ENCODE data around the gene ABHD11. TPM values are rescaled to one million over a fixed set of nuclear protein-coding genes. Genes with fewer than 3 reads are reported as not detected.

ABHD11 gene
- total RNA-seq, 1 donor from 2014 or later, result 23.8 TPM

GRCh38 chr7:73742753-73743641 lies 4.4 kb upstream of the ABHD11 start:
- Histone ChIP-seq H3K9me3 (no peaks in the 10 kb centered on the region), H3K36me3 (no peaks in the 10 kb centered on the region), H3K4me1 (peaks cover 21% of the 10 kb centered on the region), H3K4me3 (no peak overlapping the region), H3K27me3 (no peaks in the 10 kb centered on the region), H3K27ac (peak overlapping the region; percentile 49)
- no peak for TF ChIP-seq POLR2AphosphoS5 (IDR thresholded peaks at IDR 0.05; ENCODE audit: insufficient read depth in 1 of 2, low read depth in 1 of 2)
- no peak for TF ChIP-seq CTCF (IDR thresholded peaks at IDR 0.05)
- no peak for TF ChIP-seq POLR2A (IDR thresholded peaks at IDR 0.05)
- intact Hi-C loops (cut with DNase I), result no loop called here
- no peak for DNase-seq (ENCODE audit: extremely low spot score in 2 of 2)

- no peaks in the 10 kb centered on the region for H3K27me3 ChIP-seq
- intact Hi-C loops (cut with DNase I), result no loop called here
- TF ChIP-seq CTCF (IDR thresholded peaks at IDR 0.05) (no peak), POLR2AphosphoS5 (IDR thresholded peaks at IDR 0.05; ENCODE audit: insufficient read depth in 1 of 2, low read depth in 1 of 2) (no peak), POLR2A (IDR thresholded peaks at IDR 0.05) (no peak)
- peak overlapping the region; percentile 49 for H3K27ac ChIP-seq
- no peak for DNase-seq (ENCODE audit: extremely low spot score in 2 of 2)
- no peaks in the 10 kb centered on the region for H3K9me3 ChIP-seq
- H3K4me3 ChIP-seq, result no peak overlapping the region
- H3K4me1 ChIP-seq, result peaks cover 28% of the 10 kb centered on the region
- H3K36me3 ChIP-seq, result no peaks in the 10 kb centered on the region
Measured at GRCh38 chr7:73742338-73742752, 3.7 kb upstream of the ABHD11 start.

- TF ChIP-seq CTCF (IDR thresholded peaks at IDR 0.05), result no peak
- TF ChIP-seq POLR2A (IDR thresholded peaks at IDR 0.05), result no peak
- no peak for TF ChIP-seq POLR2AphosphoS5 (IDR thresholded peaks at IDR 0.05; ENCODE audit: insufficient read depth in 1 of 2, low read depth in 1 of 2)
- intact Hi-C loops (cut with DNase I), result no loop called here
- H3K36me3 ChIP-seq, result peaks cover 0 to 7% of the 10 kb centered on the region in 2 donors
- H3K4me3 ChIP-seq, result no peak overlapping the region
- H3K4me1 ChIP-seq, result peaks cover 29% of the 10 kb centered on the region
- H3K27ac ChIP-seq, result no peak overlapping the region
- H3K27me3 ChIP-seq, result no peaks in the 10 kb centered on the region
- no peak for DNase-seq (ENCODE audit: extremely low spot score in 2 of 2)
- no peaks in the 10 kb centered on the region for H3K9me3 ChIP-seq
Measured at GRCh38 chr7:73741600-73741999, 3.0 kb upstream of the ABHD11 start.

- intact Hi-C loops (cut with DNase I), result no loop called here
- peaks cover 29% of the 10 kb centered on the region for H3K4me1 ChIP-seq
- H3K27ac ChIP-seq, result no peak overlapping the region
- H3K9me3 ChIP-seq, result no peaks in the 10 kb centered on the region
- TF ChIP-seq CTCF (IDR thresholded peaks at IDR 0.05) (no peak), POLR2AphosphoS5 (IDR thresholded peaks at IDR 0.05; ENCODE audit: insufficient read depth in 1 of 2, low read depth in 1 of 2) (no peak), POLR2A (IDR thresholded peaks at IDR 0.05) (no peak)
- no peak overlapping the region for H3K4me3 ChIP-seq
- H3K36me3 ChIP-seq, result peaks cover 0 to 15% of the 10 kb centered on the region in 2 donors
- no peaks in the 10 kb centered on the region for H3K27me3 ChIP-seq
- DNase-seq (ENCODE audit: extremely low spot score in 2 of 2), result no peak
Measured at GRCh38 chr7:73740771-73741170, 2.2 kb upstream of the ABHD11 start.

GRCh38 chr7:73740212-73740611 lies 1.6 kb upstream of the ABHD11 start:
- Histone ChIP-seq H3K36me3 (peaks cover 0 to 16% of the 10 kb centered on the region in 2 donors), H3K9me3 (no peaks in the 10 kb centered on the region), H3K27me3 (no peaks in the 10 kb centered on the region), H3K4me3 (no peak overlapping the region), H3K4me1 (peaks cover 29% of the 10 kb centered on the region), H3K27ac (no peak overlapping the region)
- DNase-seq (ENCODE audit: extremely low spot score in 2 of 2), result no peak
- intact Hi-C loops (cut with DNase I), result no loop called here
- no peak for TF ChIP-seq CTCF (IDR thresholded peaks at IDR 0.05)
- TF ChIP-seq POLR2AphosphoS5 (IDR thresholded peaks at IDR 0.05; ENCODE audit: insufficient read depth in 1 of 2, low read depth in 1 of 2), result no peak
- TF ChIP-seq POLR2A (IDR thresholded peaks at IDR 0.05), result no peak

All from vagina (tissue), 2 donors.